ENCODE results near the gene TLDC2.

GRCh38 chr20:36859700-36860330, 16.1 kb upstream of the TLDC2 start:
- TF ChIP-seq CTCF (IDR thresholded peaks at IDR 0.05; ENCODE audit: poor library complexity, severe bottlenecking) (no peak), EZH2 (IDR thresholded peaks at IDR 0.05; ENCODE audit: borderline replicate concordance, insufficient read depth, low read length, poor library complexity, severe bottlenecking) (no peak), POLR2AphosphoS5 (IDR thresholded peaks at IDR 0.05) (no peak)

Measured in neural cell (in vitro differentiated cells).